HG03439 (cell line): Measurements from ENCODE around the gene NELFB.
A peak's percentile ranks its signal among the peaks of the same experiment; 100 is the strongest.

Experiments
- ATAC-seq: cut with Tn5 transposase; IDR thresholded peaks from one replicate; pipeline ENCODE4 v1.9.1; 2021; ENCODE audit warnings: mild to moderate bottlenecking, moderate library complexity; ENCODE audit not compliant: unreplicated experiment

NELFB gene

GRCh38 chr9:137279741-137280473 lies 24.8 kb downstream of the NELFB start:
- no peak for ATAC-seq

- no peak for ATAC-seq
Observed at GRCh38 chr9:137280474-137281344, 25.6 kb downstream of the NELFB start.

DNA sequence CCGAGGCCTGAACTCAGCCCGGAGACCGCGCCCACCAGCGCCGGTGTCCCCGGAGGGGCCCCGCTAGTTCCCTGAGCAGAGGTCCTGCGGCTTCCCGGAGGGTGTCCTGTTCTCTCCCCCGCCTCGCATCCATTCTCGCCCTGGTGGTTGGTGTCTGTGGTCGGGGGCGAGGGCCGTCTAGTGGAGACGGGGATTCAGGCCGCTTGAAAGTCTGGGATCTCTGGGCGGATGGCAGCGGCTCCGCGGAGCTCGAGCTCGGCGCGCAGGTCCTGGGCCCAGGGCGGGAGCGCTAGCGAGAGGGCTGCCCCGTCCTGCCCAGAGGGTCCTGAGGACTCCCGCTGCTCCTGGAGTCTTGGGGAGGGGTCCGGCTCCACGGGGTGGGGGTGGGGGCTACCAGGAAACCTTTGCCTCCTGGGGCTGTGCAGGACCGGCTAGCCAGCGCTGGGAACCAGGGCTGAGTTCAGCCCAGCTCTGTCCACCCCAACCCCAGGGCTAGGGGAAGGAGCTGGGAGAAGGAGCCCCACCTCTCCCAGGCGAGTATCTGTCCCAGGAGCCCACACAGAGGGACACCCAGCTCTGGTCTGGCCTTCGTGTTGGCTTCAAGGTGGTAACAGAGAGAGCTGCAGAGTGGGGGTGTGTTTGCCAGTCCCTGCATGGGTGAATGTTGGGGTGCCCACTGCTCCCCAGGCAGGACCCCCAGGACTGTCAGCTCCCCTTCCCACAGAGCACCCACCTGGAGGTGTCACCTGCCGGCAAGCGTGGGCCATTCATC lies 26.4 kb downstream of the NELFB start:
- no peak for ATAC-seq

DNA sequence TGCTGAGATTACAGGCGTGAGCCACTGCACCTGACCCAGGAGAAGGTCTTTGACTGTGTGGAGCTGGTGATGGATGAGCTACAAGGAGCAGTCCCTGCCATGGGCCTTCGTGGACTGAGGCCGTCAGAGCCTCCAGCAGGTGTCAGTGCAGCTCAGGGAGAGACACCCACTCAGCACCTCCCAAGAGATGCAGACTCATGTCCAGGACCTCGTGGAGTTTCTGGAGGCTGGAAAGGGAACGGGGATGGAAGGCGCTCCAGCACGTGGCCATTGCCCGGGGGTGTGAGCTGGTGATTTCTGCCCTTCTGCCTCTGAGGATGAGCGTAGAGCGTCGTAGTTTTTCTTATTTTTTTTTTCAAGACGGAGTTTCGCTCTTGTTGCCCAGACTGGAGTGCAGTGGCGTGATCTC lies 31.9 kb downstream of the NELFB start:
- no peak for ATAC-seq

- no peak for ATAC-seq
Observed at GRCh38 chr9:137293094-137293481, 38.0 kb downstream of the NELFB start.

- no peak for ATAC-seq
Observed at GRCh38 chr9:137293482-137294090, 38.5 kb downstream of the NELFB start.

- ATAC-seq, result no peak
Observed at GRCh38 chr9:137294091-137294680, 39.1 kb downstream of the NELFB start.

DNA sequence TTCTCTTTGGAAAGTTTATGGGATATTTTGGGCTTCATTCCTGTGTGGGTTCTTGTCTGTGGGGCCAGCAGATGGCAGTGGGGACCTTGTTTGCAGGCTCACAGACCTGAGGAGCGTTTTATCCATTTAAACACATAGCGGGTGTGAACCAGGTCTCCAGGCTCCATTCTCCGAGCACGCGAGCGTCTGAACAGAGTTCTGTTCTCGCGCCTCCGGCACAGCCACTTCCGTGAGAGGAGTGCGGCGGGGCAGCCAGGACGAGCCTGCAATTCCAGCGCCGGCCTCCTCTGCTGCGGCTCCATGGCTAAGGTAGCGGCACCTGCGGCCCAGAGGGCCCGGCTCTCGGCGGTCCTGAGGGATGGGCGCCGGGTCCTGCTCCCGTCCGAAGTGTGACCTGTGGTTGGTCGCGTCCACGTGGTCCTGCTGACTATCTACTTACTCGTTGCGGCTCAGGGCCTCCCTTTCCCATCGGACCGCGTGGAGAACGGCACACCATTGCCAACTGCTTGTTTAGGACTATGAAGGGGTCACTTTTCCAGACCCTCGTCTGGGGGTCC lies 39.6 kb downstream of the NELFB start:
- ATAC-seq, result no peak

DNA sequence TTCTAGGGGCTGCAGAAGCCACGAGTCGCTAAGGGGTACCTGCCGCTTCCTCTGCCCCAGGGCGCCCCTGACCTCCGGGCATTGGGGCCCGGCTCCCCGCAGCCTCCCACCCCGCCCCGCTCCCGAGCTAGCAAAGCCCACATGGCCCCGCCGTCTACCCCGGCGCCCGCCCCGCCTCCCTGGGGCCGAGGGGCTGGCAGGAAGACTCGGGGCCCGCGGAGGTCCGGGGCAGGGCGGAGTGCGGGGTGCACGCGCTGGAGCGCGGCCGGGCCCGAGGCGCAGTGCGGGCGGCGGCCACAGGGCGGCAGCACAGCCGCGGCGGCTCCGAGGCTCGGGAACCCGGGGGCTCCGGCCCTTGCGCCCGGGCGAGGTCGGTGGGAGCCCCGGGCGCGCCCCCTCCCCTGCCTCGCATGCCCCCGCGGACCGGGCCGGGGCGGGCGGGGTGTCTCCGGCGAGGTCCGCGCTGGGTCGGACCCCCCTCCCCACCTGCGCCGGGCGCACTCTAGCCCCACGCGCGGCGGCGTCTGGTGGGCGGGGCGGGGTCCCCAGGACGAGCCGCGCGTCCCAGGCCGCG lies 40.2 kb downstream of the NELFB start:
- peak; percentile 55 for ATAC-seq

DNA sequence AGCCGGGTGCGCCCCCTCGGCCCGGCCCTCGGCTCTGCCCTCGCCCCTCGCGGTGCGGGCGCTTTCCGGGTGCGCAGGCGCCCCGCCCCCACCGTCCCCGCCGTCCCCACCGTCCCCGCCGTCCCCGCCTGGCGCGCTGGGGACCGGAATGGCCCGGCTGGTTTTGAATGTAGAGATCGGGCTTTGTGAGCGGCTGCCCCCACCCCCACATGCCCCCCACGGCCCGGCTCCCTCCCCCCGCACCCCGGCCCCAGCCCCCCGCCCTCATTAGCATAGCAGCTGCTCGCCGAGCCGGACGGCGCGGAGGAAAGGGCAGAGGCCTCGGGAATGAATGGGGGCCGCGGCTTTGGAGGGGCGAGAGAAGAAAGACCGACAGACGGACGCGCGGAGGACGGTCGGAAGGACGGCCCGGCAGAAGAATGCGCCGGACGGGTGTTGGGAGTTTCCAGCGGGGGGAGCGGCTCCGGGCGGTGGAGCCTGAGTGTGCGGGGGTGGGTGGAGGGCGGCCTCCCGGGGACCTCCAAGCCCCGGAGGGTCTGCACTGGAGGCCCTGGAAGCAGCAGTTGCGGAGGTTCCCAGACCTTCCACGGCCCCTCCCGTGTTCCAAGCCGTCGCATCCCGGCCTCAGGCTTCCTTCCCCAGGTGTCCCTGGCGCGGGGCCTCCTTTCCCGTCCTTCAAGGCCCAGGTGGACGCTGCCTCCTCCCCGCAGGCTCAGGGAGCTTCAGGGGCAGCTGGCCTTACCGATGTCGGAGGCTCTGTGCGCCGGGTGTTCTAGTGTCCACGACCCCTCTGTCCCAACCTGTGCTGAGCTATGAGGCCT lies 40.9 kb downstream of the NELFB start:
- no peak for ATAC-seq

GRCh38 chr9:137296670-137297664 lies 41.8 kb downstream of the NELFB start:
- ATAC-seq, result no peak

DNA sequence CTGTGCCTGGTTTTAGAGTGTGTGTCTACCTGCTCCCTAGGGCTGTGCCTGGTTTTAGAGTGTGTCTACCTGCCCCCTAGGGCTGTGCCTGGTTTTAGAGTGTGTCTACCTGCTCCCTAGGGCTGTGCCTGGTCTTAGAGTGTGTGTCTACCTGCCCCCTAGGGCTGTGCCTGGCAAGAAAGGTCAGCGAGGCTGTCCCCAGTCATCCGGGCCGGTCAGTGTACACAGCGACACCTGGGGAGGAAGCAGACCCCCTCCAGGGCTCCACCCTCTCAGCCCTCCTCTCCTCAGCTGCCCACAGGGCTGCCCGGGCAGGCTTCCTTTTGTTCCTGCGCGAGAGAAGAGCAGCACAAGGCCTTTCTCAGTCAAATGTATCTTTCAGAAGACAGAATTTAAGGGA lies 42.8 kb downstream of the NELFB start:
- no peak for ATAC-seq

GRCh38 chr9:137298401-137299202 lies 43.5 kb downstream of the NELFB start:
- ATAC-seq, result no peak

DNA sequence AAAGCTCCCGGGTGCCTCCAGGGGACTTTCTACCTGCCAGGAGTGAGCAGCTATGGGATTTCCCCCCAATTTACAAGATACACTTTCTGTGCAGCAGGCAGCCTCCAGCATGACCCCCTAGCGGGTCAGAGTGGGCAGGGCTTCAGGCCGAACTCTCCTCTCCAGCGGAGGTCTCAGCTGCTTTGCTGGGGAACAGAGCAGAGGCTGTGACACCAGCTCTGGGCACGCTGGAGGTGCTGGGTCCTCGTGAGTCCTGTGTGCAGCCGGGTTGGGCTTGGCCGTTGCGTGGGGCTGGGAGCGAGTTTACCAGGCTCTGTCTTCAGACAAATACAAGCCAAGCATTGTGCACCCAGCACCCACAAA lies 44.1 kb downstream of the NELFB start:
- no peak for ATAC-seq

GRCh38 chr9:137299938-137300337 lies 44.8 kb downstream of the NELFB start:
- no peak for ATAC-seq

DNA sequence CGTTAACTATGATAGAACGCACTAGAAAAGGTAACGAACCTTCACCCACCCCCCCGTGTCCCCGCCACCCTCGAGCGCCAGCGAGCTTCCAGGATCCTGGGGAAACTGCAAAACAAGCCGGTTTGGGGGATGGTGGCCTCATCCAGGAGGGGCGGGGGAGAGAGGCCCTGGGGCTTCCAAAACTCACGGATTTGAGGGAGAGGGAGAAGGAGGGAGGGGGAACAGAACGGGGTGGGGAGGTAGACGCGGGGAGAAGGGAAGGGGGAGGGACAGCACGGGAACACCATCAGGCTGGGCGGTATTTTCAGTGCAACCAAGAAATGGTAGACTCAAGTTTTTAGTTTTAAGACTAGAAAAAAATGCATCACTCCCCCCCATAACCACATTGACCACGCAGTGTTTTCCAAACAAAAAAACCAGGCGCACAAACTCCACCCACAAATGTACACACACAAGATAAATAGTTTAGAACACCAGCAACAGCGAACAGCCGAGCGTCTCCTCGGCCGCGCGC lies 45.5 kb downstream of the NELFB start:
- no peak for ATAC-seq
